GM23338 (cell line): ENCODE data around the gene EXOC2. TPM values are rescaled to one million over a fixed set of nuclear protein-coding genes. Genes with fewer than 3 reads are reported as not detected.

Source experiments
- ATAC-seq: fragments of 200-7000 bp; cut with Tn5 transposase; 3 replicates; pipeline ENCODE4 v1.9.1; 2020
- DNase-seq: peaks from one replicate; pipeline ENCODE4 v3.0.0-alpha.2; 2015; ENCODE audit warnings: low spot score
- H2AFZ ChIP-seq: fragments of 200-600 bp; sonication (generic); 2 replicates; pipeline ENCODE4 v1.8.0; 2016; ENCODE audit warnings: antibody characterized with exemption, mild to moderate bottlenecking, moderate library complexity
- H3F3A ChIP-seq: fragments of 200-600 bp; sonication (generic); replicated peaks from 2 replicates; pipeline ENCODE4 v1.8.0; 2017; ENCODE audit warnings: antibody characterized with exemption, mixed run types, low read depth
- H3K27ac ChIP-seq: fragments of 200-600 bp; sonication (generic); 2 replicates; pipeline ENCODE4 v1.6.1; 2016; ENCODE audit warnings: low read depth
- H3K27me3 ChIP-seq: fragments of 200-600 bp; sonication (generic); 2 replicates; pipeline ENCODE4 v1.8.0; 2016; ENCODE audit warnings: mild to moderate bottlenecking, mixed run types, moderate library complexity; ENCODE audit not compliant: insufficient read depth
- H3K36me3 ChIP-seq: fragments of 200-600 bp; sonication (generic); 2 replicates; pipeline ENCODE4 v1.8.0; 2016; ENCODE audit warnings: mild to moderate bottlenecking; ENCODE audit not compliant: insufficient read depth
- H3K4me1 ChIP-seq: fragments of 200-600 bp; sonication (generic); 2 replicates; pipeline ENCODE4 v1.8.0; 2016; ENCODE audit warnings: mild to moderate bottlenecking, moderate library complexity; ENCODE audit not compliant: insufficient read depth
- H3K4me2 ChIP-seq: fragments of 200-600 bp; sonication (generic); 2 replicates; pipeline ENCODE4 v1.7.1; 2017; ENCODE audit warnings: mixed run types
- H3K4me3 ChIP-seq: fragments of 200-600 bp; sonication (generic); 2 replicates; pipeline ENCODE4 v1.6.1; 2016; ENCODE audit warnings: mixed run types
- H3K79me2 ChIP-seq: fragments of 200-600 bp; sonication (generic); replicated peaks from 2 replicates; pipeline ENCODE4 v1.8.0; 2017; ENCODE audit warnings: mild to moderate bottlenecking; ENCODE audit not compliant: insufficient read depth
- H3K9me2 ChIP-seq: fragments of 200-600 bp; sonication (generic); 2 replicates; pipeline ENCODE4 v1.8.0; 2017; ENCODE audit not compliant: insufficient read depth
- H4K20me1 ChIP-seq: fragments of 200-600 bp; sonication (generic); replicated peaks from 2 replicates; pipeline ENCODE4 v1.8.0; 2017; ENCODE audit warnings: mild to moderate bottlenecking; ENCODE audit not compliant: insufficient read depth
- H3K27ac Mint-ChIP-seq: 2 replicates; pipeline ENCODE4 v1.8.0; 2020; ENCODE audit warnings: inconsistent platforms, mild to moderate bottlenecking, moderate library complexity, mixed read lengths
- H3K27me3 Mint-ChIP-seq: 3 replicates; pipeline ENCODE4 v1.8.0; 2022; ENCODE audit warnings: low read depth, mild to moderate bottlenecking, moderate library complexity, mixed read lengths, inconsistent platforms; ENCODE audit not compliant: insufficient read depth, poor library complexity
- H3K36me3 Mint-ChIP-seq: 3 replicates; pipeline ENCODE4 v1.8.0; 2021; ENCODE audit warnings: low read depth, mild to moderate bottlenecking, inconsistent platforms, moderate library complexity, mixed read lengths
- H3K4me1 Mint-ChIP-seq: 3 replicates; pipeline ENCODE4 v1.8.0; 2020; ENCODE audit warnings: mild to moderate bottlenecking, inconsistent platforms, mixed read lengths
- H3K4me3 Mint-ChIP-seq: 3 replicates; pipeline ENCODE4 v1.8.0; 2021; ENCODE audit warnings: moderate library complexity, mild to moderate bottlenecking, inconsistent platforms, mixed read lengths
- H3K9me3 Mint-ChIP-seq: 3 replicates; pipeline ENCODE4 v1.8.0; 2020; ENCODE audit warnings: moderate library complexity, mild to moderate bottlenecking, inconsistent platforms, mixed read lengths
- CREB1 ChIP-seq: fragments of 250-450 bp; sonication (Bioruptor Pico); IDR thresholded peaks from 2 replicates; pipeline ENCODE4 v1.5.0; 2020; ENCODE audit warnings: low read depth, mild to moderate bottlenecking, moderate library complexity
- CTCF ChIP-seq, 2 experiments: fragments of 200-600 bp in 1 of 2; sonication (generic) in 1 of 2; conservative IDR thresholded peaks; 2 replicates each; pipeline versions ENCODE4 v1.5.1 to v1.6.1; 2016 to 2017; ENCODE audit warnings: antibody characterized with exemption in 2 of 2, low read depth in 2 of 2, mild to moderate bottlenecking in 2 of 2, moderate library complexity in 1 of 2
- EZH2 ChIP-seq: fragments of 200-600 bp; sonication (generic); IDR thresholded peaks from one replicate; pipeline ENCODE4 v1.8.0; 2017; ENCODE audit warnings: antibody characterized with exemption, mild to moderate bottlenecking, low read depth; ENCODE audit not compliant: unreplicated experiment
- EZH2phosphoT487 ChIP-seq: fragments of 200-600 bp; sonication (generic); IDR thresholded peaks from one replicate; pipeline ENCODE4 v1.8.1; 2018; ENCODE audit warnings: antibody characterized with exemption; ENCODE audit not compliant: unreplicated experiment
- JUNB ChIP-seq: IDR thresholded peaks from one replicate; pipeline ENCODE4 v1.6.1; 2016; ENCODE audit warnings: antibody characterized with exemption; ENCODE audit not compliant: unreplicated experiment
- NANOG ChIP-seq: IDR thresholded peaks from 2 replicates; pipeline ENCODE4 v1.6.1; 2016; ENCODE audit warnings: antibody characterized with exemption, borderline replicate concordance
- POLR2AphosphoS5 ChIP-seq: IDR thresholded peaks from 2 replicates; pipeline ENCODE4 v1.6.1; 2016; ENCODE audit warnings: antibody characterized with exemption, low read depth
- STAT1 ChIP-seq: IDR thresholded peaks from one replicate; pipeline ENCODE4 v1.6.1; 2016; ENCODE audit warnings: antibody characterized with exemption; ENCODE audit not compliant: unreplicated experiment
- ZNF114 ChIP-seq: fragments of 250-450 bp; sonication (Bioruptor Pico); IDR thresholded peaks from 2 replicates; pipeline ENCODE4 v1.5.0; 2020; ENCODE audit warnings: mild to moderate bottlenecking, moderate library complexity
- ZNF331 ChIP-seq: fragments of 250-450 bp; sonication (Bioruptor Pico); IDR thresholded peaks from 2 replicates; pipeline ENCODE4 v1.5.0; 2020; ENCODE audit warnings: low read depth, mild to moderate bottlenecking, moderate library complexity
- polyA plus RNA-seq: library from polyadenylated mRNA; unstranded; fragments of >200 nt; fragmentation: Nextera tagmentation; extraction: Ambion mirVana; gene quantifications from 2 replicates; pipeline ENCODE4 v1.2.1, GENCODE V29; 2016
- total RNA-seq: library from RNA; depleted of rRNA; stranded (reverse); fragments of >200 nt; shearing (Covaris generic); gene quantifications from 2 replicates; pipeline ENCODE4 v1.2.3, GENCODE V29; 2014
- TF ChIP-seq, protein P1 (sequence below): fragments of 250-450 bp; sonication (Bioruptor Pico); IDR thresholded peaks from 2 replicates; pipeline ENCODE4 v1.5.0; 2020; ENCODE audit warnings: mild to moderate bottlenecking, moderate library complexity
- TF ChIP-seq, protein P2 (sequence below): IDR thresholded peaks from 2 replicates; pipeline ENCODE4 v1.6.1; 2016; ENCODE audit warnings: antibody characterized with exemption

The EXOC2 gene
- total and polyA plus RNA-seq, 2 experiments from 2014 or later: 28.7 to 93.6 TPM

GRCh38 chr6:492178-492577 lies 200.8 kb downstream of the EXOC2 start:
- no peaks in the 10 kb centered on the region for H3K27me3 ChIP-seq

DNA sequence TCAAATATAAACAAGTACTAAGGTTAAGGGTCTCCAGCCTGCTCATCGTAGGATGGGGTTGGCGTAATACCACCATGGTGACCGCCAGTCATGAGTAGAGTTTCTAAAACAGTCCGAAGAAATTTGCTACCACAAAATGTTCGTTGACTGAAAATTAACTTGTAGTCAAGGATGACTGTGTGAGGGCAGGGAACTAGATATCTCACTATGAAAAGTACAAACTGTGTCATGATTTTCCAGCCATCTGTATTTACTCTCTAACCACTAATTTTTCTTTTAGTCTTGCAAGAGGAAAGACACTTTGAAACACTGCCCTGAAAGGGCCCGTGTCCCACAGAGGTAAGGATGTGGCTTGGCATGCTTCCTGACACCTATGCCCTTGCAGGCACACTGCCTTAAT lies 201.7 kb downstream of the EXOC2 start:
- H3K27ac ChIP-seq: no peak overlapping the region
- peaks cover 19% of the 10 kb centered on the region for H3K36me3 ChIP-seq
- Mint-ChIP-seq H3K27ac (no peak overlapping the region), H3K9me3 (no peaks in the 10 kb centered on the region), H3K4me3 (no peak overlapping the region), H3K27me3 (no peaks in the 10 kb centered on the region), H3K36me3 (peaks cover 59% of the 10 kb centered on the region), H3K4me1 (no peaks in the 10 kb centered on the region)
- no peaks in the 10 kb centered on the region for H3K79me2 ChIP-seq
- H2AFZ ChIP-seq: no peak overlapping the region
- H3K4me2 ChIP-seq: no peak overlapping the region
- H3K27me3 ChIP-seq: no peaks in the 10 kb centered on the region
- no peaks in the 10 kb centered on the region for H3F3A ChIP-seq
- ATAC-seq: no peak
- no peak overlapping the region for H3K4me3 ChIP-seq
- no peaks in the 10 kb centered on the region for H3K9me2 ChIP-seq
- no peaks in the 10 kb centered on the region for H3K4me1 ChIP-seq
- 0 out of 2 replicates have a peak, but pooled peaks cover 6% of the 10 kb centered on the region for H4K20me1 ChIP-seq
- DNase-seq: no peak
- no peak for TF ChIP-seq EZH2phosphoT487
- TF ChIP-seq, protein P1, sequence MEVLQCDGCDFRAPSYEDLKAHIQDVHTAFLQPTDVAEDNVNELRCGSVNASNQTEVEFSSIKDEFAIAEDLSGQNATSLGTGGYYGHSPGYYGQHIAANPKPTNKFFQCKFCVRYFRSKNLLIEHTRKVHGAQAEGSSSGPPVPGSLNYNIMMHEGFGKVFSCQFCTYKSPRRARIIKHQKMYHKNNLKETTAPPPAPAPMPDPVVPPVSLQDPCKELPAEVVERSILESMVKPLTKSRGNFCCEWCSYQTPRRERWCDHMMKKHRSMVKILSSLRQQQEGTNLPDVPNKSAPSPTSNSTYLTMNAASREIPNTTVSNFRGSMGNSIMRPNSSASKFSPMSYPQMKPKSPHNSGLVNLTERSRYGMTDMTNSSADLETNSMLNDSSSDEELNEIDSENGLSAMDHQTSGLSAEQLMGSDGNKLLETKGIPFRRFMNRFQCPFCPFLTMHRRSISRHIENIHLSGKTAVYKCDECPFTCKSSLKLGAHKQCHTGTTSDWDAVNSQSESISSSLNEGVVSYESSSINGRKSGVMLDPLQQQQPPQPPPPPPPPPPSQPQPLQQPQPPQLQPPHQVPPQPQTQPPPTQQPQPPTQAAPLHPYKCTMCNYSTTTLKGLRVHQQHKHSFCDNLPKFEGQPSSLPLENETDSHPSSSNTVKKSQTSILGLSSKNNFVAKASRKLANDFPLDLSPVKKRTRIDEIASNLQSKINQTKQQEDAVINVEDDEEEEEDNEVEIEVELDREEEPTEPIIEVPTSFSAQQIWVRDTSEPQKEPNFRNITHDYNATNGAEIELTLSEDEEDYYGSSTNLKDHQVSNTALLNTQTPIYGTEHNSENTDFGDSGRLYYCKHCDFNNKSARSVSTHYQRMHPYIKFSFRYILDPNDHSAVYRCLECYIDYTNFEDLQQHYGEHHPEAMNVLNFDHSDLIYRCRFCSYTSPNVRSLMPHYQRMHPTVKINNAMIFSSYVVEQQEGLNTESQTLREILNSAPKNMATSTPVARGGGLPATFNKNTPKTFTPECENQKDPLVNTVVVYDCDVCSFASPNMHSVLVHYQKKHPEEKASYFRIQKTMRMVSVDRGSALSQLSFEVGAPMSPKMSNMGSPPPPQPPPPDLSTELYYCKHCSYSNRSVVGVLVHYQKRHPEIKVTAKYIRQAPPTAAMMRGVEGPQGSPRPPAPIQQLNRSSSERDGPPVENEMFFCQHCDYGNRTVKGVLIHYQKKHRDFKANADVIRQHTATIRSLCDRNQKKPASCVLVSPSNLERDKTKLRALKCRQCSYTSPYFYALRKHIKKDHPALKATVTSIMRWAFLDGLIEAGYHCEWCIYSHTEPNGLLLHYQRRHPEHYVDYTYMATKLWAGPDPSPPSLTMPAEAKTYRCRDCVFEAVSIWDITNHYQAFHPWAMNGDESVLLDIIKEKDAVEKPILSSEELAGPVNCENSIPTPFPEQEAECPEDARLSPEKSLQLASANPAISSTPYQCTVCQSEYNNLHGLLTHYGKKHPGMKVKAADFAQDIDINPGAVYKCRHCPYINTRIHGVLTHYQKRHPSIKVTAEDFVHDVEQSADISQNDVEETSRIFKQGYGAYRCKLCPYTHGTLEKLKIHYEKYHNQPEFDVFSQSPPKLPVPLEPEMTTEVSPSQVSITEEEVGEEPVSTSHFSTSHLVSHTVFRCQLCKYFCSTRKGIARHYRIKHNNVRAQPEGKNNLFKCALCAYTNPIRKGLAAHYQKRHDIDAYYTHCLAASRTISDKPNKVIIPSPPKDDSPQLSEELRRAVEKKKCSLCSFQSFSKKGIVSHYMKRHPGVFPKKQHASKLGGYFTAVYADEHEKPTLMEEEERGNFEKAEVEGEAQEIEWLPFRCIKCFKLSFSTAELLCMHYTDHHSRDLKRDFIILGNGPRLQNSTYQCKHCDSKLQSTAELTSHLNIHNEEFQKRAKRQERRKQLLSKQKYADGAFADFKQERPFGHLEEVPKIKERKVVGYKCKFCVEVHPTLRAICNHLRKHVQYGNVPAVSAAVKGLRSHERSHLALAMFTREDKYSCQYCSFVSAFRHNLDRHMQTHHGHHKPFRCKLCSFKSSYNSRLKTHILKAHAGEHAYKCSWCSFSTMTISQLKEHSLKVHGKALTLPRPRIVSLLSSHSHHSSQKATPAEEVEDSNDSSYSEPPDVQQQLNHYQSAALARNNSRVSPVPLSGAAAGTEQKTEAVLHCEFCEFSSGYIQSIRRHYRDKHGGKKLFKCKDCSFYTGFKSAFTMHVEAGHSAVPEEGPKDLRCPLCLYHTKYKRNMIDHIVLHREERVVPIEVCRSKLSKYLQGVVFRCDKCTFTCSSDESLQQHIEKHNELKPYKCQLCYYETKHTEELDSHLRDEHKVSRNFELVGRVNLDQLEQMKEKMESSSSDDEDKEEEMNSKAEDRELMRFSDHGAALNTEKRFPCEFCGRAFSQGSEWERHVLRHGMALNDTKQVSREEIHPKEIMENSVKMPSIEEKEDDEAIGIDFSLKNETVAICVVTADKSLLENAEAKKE: no peak
- no peak for TF ChIP-seq CREB1 (CRISPR knock-in tag)
- no peak for TF ChIP-seq STAT1
- no peak for TF ChIP-seq JUNB
- no peak for TF ChIP-seq POLR2AphosphoS5

More at GRCh38 chr6:492178-492577, 200.8 kb downstream of the EXOC2 start:
- Histone ChIP-seq H3K27ac (no peak overlapping the region), H3K9me2 (no peaks in the 10 kb centered on the region), H3F3A (no peaks in the 10 kb centered on the region), H3K4me1 (no peaks in the 10 kb centered on the region), H4K20me1 (0 out of 2 replicates have a peak, but pooled peaks cover 6% of the 10 kb centered on the region), H2AFZ (no peak overlapping the region), H3K4me3 (no peak overlapping the region), H3K36me3 (peaks cover 24% of the 10 kb centered on the region), H3K79me2 (no peaks in the 10 kb centered on the region), H3K4me2 (no peak overlapping the region)
- no peaks in the 10 kb centered on the region for H3K9me3 Mint-ChIP-seq
- H3K36me3 Mint-ChIP-seq: peaks cover 58% of the 10 kb centered on the region
- DNase-seq: no peak
- no peak for ATAC-seq
- no peaks in the 10 kb centered on the region for H3K27me3 Mint-ChIP-seq
- TF ChIP-seq ZNF331 (no peak), STAT1 (no peak), ZNF114 (CRISPR knock-in tag) (no peak), CREB1 (CRISPR knock-in tag) (no peak), EZH2 (no peak), CTCF (conservative IDR thresholded peaks at IDR 0.05; ENCODE audit: low read depth in 2 of 2) (no peak), EZH2phosphoT487 (no peak), NANOG (no peak)
- TF ChIP-seq, protein P2, sequence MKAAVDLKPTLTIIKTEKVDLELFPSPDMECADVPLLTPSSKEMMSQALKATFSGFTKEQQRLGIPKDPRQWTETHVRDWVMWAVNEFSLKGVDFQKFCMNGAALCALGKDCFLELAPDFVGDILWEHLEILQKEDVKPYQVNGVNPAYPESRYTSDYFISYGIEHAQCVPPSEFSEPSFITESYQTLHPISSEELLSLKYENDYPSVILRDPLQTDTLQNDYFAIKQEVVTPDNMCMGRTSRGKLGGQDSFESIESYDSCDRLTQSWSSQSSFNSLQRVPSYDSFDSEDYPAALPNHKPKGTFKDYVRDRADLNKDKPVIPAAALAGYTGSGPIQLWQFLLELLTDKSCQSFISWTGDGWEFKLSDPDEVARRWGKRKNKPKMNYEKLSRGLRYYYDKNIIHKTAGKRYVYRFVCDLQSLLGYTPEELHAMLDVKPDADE: no peak
- no peaks in the 10 kb centered on the region for H3K4me1 Mint-ChIP-seq
- H3K4me3 Mint-ChIP-seq: no peak overlapping the region
- H3K27ac Mint-ChIP-seq: no peak overlapping the region
